ENCODE data around the gene ELF3. TPM values are rescaled to one million over a fixed set of nuclear protein-coding genes. Genes with fewer than 3 reads are reported as not detected.

The ELF3 gene
- total RNA-seq, 2 experiments from 2014 or later = 2.0 to 2.7 TPM

GRCh38 chr1:202046748-202047708, 36.6 kb downstream of the ELF3 start:
- POLR2A ChIA-PET = no interaction called here
- intact Hi-C loops (cut with DNase I, micrococcal nuclease) = no loop called here

DNA sequence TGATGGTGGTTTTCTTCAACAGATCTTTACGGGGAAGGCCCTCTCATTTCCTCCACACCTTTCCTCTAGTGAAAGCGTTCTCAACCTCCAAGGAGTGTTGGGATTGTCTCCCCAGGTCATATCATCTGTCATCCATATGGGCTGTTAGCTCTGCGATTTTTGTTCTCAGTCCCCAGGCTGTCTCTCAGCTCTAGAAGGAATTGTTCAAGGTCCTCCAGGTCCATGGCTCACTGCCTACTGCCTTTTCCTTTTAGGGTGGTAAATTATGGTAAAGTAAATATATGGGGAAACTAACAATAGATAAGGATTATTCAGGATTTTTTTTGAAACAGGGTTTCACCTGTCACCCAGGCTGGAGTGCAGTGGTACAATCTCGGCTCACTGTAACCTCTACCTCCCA, 37.6 kb downstream of the ELF3 start:
- H3K27ac ChIP-seq (ENCODE audit: low read depth in 1 of 2, low read length in 2 of 2) = no peak overlapping the region
- no peak overlapping the region for H3K4me3 ChIP-seq (ENCODE audit: low read length)
- H3K27ac Mint-ChIP-seq = no peak overlapping the region
- intact Hi-C loops (cut with DNase I, micrococcal nuclease) = no loop called here
- H3K4me1 Mint-ChIP-seq (ENCODE audit: low read depth) = no peaks in the 10 kb centered on the region
- H3K4me1 ChIP-seq (ENCODE audit: insufficient read depth, low read length) = no peaks in the 10 kb centered on the region
- peaks cover 0 to 4% of the 10 kb centered on the region in 2 experiments for H3K27me3 ChIP-seq (ENCODE audit: control insufficient read depth in 1 of 2, insufficient read depth in 2 of 2, low read length in 2 of 2)
- ChIA-PET POLR2A (no interaction called here), CTCF (no interaction called here)
- no peaks in the 10 kb centered on the region for H3K9me3 Mint-ChIP-seq
- H3K27me3 Mint-ChIP-seq = peaks cover 15% of the 10 kb centered on the region
- no peak for ATAC-seq (ENCODE audit: poor library complexity)
- no peaks in the 10 kb centered on the region for H3K36me3 ChIP-seq (ENCODE audit: insufficient read depth, low read length)
- no peak overlapping the region for H3K4me3 Mint-ChIP-seq
- DNase-seq = no peak
- TF ChIP-seq, protein P1, sequence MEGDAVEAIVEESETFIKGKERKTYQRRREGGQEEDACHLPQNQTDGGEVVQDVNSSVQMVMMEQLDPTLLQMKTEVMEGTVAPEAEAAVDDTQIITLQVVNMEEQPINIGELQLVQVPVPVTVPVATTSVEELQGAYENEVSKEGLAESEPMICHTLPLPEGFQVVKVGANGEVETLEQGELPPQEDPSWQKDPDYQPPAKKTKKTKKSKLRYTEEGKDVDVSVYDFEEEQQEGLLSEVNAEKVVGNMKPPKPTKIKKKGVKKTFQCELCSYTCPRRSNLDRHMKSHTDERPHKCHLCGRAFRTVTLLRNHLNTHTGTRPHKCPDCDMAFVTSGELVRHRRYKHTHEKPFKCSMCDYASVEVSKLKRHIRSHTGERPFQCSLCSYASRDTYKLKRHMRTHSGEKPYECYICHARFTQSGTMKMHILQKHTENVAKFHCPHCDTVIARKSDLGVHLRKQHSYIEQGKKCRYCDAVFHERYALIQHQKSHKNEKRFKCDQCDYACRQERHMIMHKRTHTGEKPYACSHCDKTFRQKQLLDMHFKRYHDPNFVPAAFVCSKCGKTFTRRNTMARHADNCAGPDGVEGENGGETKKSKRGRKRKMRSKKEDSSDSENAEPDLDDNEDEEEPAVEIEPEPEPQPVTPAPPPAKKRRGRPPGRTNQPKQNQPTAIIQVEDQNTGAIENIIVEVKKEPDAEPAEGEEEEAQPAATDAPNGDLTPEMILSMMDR (IDR thresholded peaks at IDR 0.05) = no peak
- no peaks in the 10 kb centered on the region for H3K9me3 ChIP-seq (ENCODE audit: control insufficient read depth in 1 of 2, insufficient read depth in 1 of 2, low read length in 2 of 2)
- H3K36me3 Mint-ChIP-seq (ENCODE audit: low read depth) = no peaks in the 10 kb centered on the region

More at GRCh38 chr1:202046748-202047708, 36.6 kb downstream of the ELF3 start:
- DNase-seq (no peak), ATAC-seq (ENCODE audit: poor library complexity) (no peak)
- Mint-ChIP-seq H3K27ac (no peak overlapping the region), H3K4me1 (ENCODE audit: low read depth) (no peaks in the 10 kb centered on the region), H3K27me3 (peaks cover 15% of the 10 kb centered on the region), H3K9me3 (no peaks in the 10 kb centered on the region), H3K36me3 (ENCODE audit: low read depth) (no peaks in the 10 kb centered on the region), H3K4me3 (no peak overlapping the region)
- CTCF ChIA-PET = no interaction called here
- H3K4me1 ChIP-seq (ENCODE audit: insufficient read depth, low read length) = no peaks in the 10 kb centered on the region
- no peaks in the 10 kb centered on the region for H3K36me3 ChIP-seq (ENCODE audit: insufficient read depth, low read length)
- TF ChIP-seq, protein P1 (IDR thresholded peaks at IDR 0.05) = no peak
- H3K27ac ChIP-seq (ENCODE audit: low read depth in 1 of 2, low read length in 2 of 2) = no peak overlapping the region
- peaks cover 0 to 4% of the 10 kb centered on the region in 2 experiments for H3K27me3 ChIP-seq (ENCODE audit: control insufficient read depth in 1 of 2, insufficient read depth in 2 of 2, low read length in 2 of 2)
- H3K9me3 ChIP-seq (ENCODE audit: control insufficient read depth in 1 of 2, insufficient read depth in 1 of 2, low read length in 2 of 2) = no peaks in the 10 kb centered on the region
- H3K4me3 ChIP-seq (ENCODE audit: low read length) = no peak overlapping the region

GRCh38 chr1:202049129-202049528, 38.7 kb downstream of the ELF3 start:
- no peaks in the 10 kb centered on the region for H3K9me3 ChIP-seq (ENCODE audit: control insufficient read depth in 1 of 2, insufficient read depth in 1 of 2, low read length in 2 of 2)
- H3K27ac Mint-ChIP-seq = no peak overlapping the region
- H3K27me3 Mint-ChIP-seq = peaks cover 15% of the 10 kb centered on the region
- no peak for DNase-seq
- H3K36me3 Mint-ChIP-seq (ENCODE audit: low read depth) = no peaks in the 10 kb centered on the region
- no peak for ATAC-seq (ENCODE audit: poor library complexity)
- no peak overlapping the region for H3K27ac ChIP-seq (ENCODE audit: low read depth in 1 of 2, low read length in 2 of 2)
- no peaks in the 10 kb centered on the region for H3K9me3 Mint-ChIP-seq
- intact Hi-C loops (cut with DNase I, micrococcal nuclease) = no loop called here
- no peak overlapping the region for H3K4me3 ChIP-seq (ENCODE audit: low read length)
- no peak overlapping the region for H3K4me3 Mint-ChIP-seq
- peaks cover 0 to 4% of the 10 kb centered on the region in 2 experiments for H3K27me3 ChIP-seq (ENCODE audit: control insufficient read depth in 1 of 2, insufficient read depth in 2 of 2, low read length in 2 of 2)
- POLR2A ChIA-PET = no interaction called here
- no peaks in the 10 kb centered on the region for H3K4me1 ChIP-seq (ENCODE audit: insufficient read depth, low read length)
- TF ChIP-seq, protein P1 (IDR thresholded peaks at IDR 0.05) = no peak
- CTCF ChIA-PET = no interaction called here
- no peaks in the 10 kb centered on the region for H3K36me3 ChIP-seq (ENCODE audit: insufficient read depth, low read length)
- H3K4me1 Mint-ChIP-seq (ENCODE audit: low read depth) = no peaks in the 10 kb centered on the region
